Endothelial cell (in vitro differentiated cells): Measurements from ENCODE around the gene ZDHHC12. TPM values are rescaled to one million over a fixed set of nuclear protein-coding genes. Genes with fewer than 3 reads are reported as not detected.
A peak's percentile ranks its signal among the peaks of the same experiment; 100 is the strongest.

Experiments
- DNase-seq: peaks from one replicate; pipeline ENCODE4 v3.0.0; 2021; ENCODE audit warnings: low spot score
- H3K27ac Mint-ChIP-seq: one replicate; pipeline ENCODE4 v1.8.0; 2021; ENCODE audit warnings: mixed read lengths, inconsistent platforms; ENCODE audit not compliant: unreplicated experiment
- H3K27me3 Mint-ChIP-seq: one replicate; pipeline ENCODE4 v1.8.0; 2021; ENCODE audit warnings: mild to moderate bottlenecking, moderate library complexity, mixed read lengths, inconsistent platforms; ENCODE audit not compliant: unreplicated experiment
- H3K36me3 Mint-ChIP-seq: one replicate; pipeline ENCODE4 v1.8.0; 2021; ENCODE audit warnings: mild to moderate bottlenecking, low read depth, mixed read lengths, inconsistent platforms; ENCODE audit not compliant: unreplicated experiment
- H3K4me1 Mint-ChIP-seq: one replicate; pipeline ENCODE4 v1.8.0; 2021; ENCODE audit warnings: mild to moderate bottlenecking, mixed read lengths, inconsistent platforms; ENCODE audit not compliant: unreplicated experiment
- H3K4me3 Mint-ChIP-seq: one replicate; pipeline ENCODE4 v1.8.0; 2021; ENCODE audit warnings: mild to moderate bottlenecking, mixed read lengths, inconsistent platforms; ENCODE audit not compliant: unreplicated experiment
- H3K9me3 Mint-ChIP-seq: one replicate; pipeline ENCODE4 v1.8.0; 2021; ENCODE audit warnings: mixed read lengths, inconsistent platforms; ENCODE audit not compliant: unreplicated experiment
- total RNA-seq: library from RNA; stranded (reverse); fragmentation: NEBNext Ultra II Directional; extraction: Animal tissue kit (Norgen Biotek cat#: 25700); gene quantifications from one replicate; pipeline ENCODE4 v1.2.1, GENCODE V29; 2021; ENCODE audit not compliant: unreplicated experiment
- TF ChIP-seq, protein P1 (sequence below): fragments of 200-600 bp; sonication (generic); IDR thresholded peaks from one replicate; pipeline ENCODE4 v1.5.0; 2021; ENCODE audit warnings: antibody characterized with exemption; ENCODE audit not compliant: unreplicated experiment

The ZDHHC12 gene
- total RNA-seq, 1 donor from 2014 or later, result 42.1 TPM

DNA sequence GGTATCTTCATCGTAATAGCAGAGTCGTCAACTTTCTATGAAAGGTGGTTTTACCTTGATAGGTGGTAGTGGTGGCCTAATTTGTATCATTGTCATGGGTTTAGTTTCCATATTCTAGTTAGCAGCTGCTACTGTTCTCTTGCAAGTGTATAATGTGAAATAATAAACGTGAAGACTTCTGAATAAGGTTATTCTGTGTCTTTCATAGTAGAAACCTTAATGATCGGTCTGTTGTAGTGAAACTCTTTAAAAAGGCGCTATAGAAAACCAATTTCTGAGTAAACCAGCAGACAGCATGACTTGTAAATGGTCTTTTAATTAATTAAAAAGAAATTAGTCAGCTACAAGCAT, 33.3 kb downstream of the ZDHHC12 start:
- DNase-seq, result no peak
- H3K27ac Mint-ChIP-seq, result peak overlapping the region; percentile 97
- H3K4me3 Mint-ChIP-seq, result peak overlapping the region; percentile 100
- TF ChIP-seq, protein P1, sequence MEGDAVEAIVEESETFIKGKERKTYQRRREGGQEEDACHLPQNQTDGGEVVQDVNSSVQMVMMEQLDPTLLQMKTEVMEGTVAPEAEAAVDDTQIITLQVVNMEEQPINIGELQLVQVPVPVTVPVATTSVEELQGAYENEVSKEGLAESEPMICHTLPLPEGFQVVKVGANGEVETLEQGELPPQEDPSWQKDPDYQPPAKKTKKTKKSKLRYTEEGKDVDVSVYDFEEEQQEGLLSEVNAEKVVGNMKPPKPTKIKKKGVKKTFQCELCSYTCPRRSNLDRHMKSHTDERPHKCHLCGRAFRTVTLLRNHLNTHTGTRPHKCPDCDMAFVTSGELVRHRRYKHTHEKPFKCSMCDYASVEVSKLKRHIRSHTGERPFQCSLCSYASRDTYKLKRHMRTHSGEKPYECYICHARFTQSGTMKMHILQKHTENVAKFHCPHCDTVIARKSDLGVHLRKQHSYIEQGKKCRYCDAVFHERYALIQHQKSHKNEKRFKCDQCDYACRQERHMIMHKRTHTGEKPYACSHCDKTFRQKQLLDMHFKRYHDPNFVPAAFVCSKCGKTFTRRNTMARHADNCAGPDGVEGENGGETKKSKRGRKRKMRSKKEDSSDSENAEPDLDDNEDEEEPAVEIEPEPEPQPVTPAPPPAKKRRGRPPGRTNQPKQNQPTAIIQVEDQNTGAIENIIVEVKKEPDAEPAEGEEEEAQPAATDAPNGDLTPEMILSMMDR, result no peak
- no peaks in the 10 kb centered on the region for H3K9me3 Mint-ChIP-seq
- H3K27me3 Mint-ChIP-seq, result peaks cover 5% of the 10 kb centered on the region
- peaks cover 24% of the 10 kb centered on the region for H3K36me3 Mint-ChIP-seq
- peaks cover 27% of the 10 kb centered on the region for H3K4me1 Mint-ChIP-seq

DNA sequence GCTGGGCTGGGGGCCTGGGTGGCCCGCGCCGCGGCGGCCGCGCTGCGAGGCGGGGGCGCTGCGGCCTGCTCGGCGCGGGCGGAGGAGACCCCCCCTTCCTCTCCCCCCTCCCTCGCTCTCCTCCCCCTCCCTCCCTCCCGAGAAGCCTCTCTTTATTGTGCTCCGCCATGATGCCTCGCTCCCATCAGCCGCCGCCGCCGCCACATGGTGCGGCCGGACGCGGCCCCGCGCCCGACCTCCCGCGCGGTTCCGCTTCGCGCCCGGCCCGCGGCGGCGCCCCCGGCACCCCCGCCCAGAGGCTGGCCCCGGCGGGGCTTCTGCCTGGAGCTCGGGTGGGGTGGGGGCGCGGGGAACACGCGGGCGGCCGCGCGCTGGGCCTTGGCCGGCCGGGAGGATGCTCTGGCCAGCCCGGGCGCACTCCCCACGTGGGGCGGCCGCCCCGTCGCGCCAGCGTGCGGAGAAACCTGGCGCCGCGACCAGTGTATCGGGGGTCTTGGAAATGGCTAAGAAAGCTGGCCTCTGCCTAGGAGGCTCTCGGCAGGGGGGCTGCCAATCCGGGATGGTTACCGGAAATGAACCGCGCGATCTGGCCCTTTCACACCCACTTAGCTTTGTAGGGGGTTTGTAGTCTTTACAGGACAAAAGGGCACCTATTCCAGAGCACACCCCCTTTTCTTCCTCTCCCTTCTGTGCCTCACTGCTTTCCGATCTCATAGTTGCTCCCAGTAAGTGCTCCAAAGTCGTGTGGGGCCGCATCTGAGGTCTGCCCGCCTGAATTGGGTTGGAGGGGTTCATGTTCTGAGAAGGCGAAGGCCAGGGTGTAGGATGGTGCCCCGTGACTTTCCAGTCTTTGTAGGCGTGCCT, 33.9 kb downstream of the ZDHHC12 start:
- Mint-ChIP-seq H3K4me1 (peaks cover 32% of the 10 kb centered on the region), H3K4me3 (peak overlapping the region; percentile 100), H3K9me3 (no peaks in the 10 kb centered on the region), H3K36me3 (peaks cover 24% of the 10 kb centered on the region), H3K27me3 (peaks cover 5% of the 10 kb centered on the region), H3K27ac (peak overlapping the region; percentile 97)
- TF ChIP-seq, protein P1, result no peak
- peak; percentile 41 for DNase-seq

DNA sequence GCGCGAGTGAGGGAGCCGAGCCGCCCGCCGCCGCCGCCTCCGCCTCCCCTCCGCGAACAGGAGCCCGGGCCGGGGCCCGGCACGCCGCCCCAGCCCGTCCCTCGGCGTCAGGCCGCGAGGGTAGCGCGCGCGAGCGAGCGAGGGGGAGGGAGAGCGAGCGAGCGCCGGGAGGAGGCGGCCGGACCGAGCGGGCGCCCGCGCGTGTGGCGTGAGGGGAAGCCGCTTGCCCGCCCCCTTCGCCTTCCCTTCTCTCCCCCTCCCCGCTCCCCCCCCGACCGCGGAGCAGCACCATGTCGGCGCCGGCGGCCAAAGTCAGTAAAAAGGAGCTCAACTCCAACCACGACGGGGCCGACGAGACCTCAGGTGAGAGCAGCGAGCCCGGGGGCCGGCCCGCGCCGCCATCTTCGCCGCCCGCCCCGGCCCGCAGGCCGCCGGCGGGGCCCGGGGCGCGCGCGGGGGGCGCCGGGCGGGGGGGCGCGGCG, 34.6 kb downstream of the ZDHHC12 start:
- Mint-ChIP-seq H3K36me3 (peaks cover 24% of the 10 kb centered on the region), H3K27ac (no peak overlapping the region), H3K4me1 (peaks cover 39% of the 10 kb centered on the region), H3K9me3 (no peaks in the 10 kb centered on the region), H3K27me3 (peaks cover 9% of the 10 kb centered on the region), H3K4me3 (no peak overlapping the region)
- TF ChIP-seq, protein P1, result no peak
- no peak for DNase-seq

DNA sequence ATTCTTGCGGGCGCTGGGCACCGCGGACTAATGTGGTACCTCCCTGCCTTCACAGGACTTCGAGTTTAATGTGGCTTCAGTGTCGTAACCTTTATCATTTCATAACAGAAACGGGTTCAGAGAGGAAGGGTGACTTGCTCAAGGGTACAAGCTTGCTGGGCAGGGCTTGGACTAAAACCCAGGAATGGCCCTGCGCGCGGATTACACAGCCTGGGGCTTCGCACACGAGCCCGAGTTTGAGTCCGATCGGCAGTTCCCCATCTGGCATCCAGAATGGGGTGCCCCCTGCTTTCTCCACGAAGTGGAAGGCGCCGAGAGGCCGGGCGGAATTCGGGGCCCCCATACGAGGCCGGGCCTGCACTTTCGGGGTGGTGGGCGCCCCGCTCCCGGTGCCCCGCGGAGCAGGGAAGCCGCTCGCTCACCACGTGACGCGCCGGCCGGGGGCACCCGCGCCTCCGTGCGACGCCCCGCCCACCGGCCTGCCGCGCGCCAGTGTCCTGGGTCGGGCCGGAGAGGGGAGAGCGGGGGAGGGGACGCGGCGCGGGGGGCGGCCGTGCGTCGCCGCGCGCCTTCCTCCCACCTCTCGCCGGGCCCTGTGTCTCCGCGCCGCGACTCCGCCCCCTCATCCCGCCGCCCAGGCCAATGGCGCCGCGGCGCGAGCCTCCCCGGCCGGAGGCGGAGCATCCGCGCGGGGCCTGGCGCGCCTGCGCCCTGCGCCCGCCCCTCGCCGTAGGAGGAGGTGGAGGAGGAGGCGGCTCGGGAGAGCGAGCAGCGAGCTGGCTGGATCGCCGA, 35.2 kb downstream of the ZDHHC12 start, which contains the start of gene SET:
SET (plus strand) TSS at position 722 of the 792 bp plus-strand sequence. CDS start 361 bp downstream, outside the sequence.
- peak within 1 kb of the TSS; percentile 92 for H3K27ac Mint-ChIP-seq
- H3K4me3 Mint-ChIP-seq, result peak within 1 kb of the TSS; percentile 94
- DNase-seq, result peak; percentile 96
- peaks cover 9% of the 10 kb centered on the region for H3K27me3 Mint-ChIP-seq
- TF ChIP-seq, protein P1, result no peak
- H3K9me3 Mint-ChIP-seq, result no peaks in the 10 kb centered on the region
- H3K4me1 Mint-ChIP-seq, result peaks cover 41% of the 10 kb centered on the region
- peaks cover 21% of the 10 kb centered on the region for H3K36me3 Mint-ChIP-seq
